CD4-positive, alpha-beta T cell treated with Interleukin-6 for 4 hours (primary cell): ENCODE results near the gene FOXC2.

Source experiments
- DNase-seq: peaks from one replicate; pipeline ENCODE4 v3.0.0-alpha.2; 2020; ENCODE audit warnings: mixed read lengths

The FOXC2 gene

DNA sequence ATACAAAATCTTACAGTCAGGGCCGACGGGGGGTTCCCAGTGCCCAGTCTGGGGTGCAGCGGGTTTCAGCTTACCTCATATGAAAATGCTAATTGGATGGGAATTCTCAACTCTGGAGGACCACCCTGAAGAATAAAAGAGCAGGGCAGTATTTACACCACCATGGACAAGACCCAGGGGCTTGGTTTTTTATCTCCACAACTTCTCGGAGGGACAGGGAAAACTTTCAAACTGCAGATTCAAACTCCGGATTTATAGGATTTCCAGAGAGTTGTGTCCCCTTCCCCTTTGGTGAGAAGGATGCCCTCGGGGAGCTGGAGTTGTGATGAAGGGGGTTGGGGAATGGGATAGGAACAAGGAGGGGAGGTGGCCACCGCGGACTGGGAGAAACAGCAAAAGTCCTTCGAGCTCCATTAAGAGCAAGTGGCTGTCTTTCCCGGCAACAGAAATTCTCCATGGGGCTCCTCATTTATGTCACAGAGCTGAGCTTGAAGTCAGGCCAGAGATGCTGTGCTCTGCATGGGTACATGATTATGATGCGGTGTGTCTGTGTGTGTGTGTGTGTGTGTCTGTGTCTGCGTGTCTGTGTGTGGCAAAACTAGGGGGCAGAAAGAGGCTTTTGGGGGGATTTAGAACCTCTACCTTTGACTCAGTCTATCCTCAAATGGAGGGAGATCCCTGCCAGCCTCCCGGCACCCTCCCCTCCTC is 27.4 kb downstream of the FOXC2 start:
- no peak for DNase-seq

- DNase-seq = no peak
Observed at GRCh38 chr16:86594721-86595120, 28.1 kb downstream of the FOXC2 start.

- DNase-seq = no peak
Observed at GRCh38 chr16:86595983-86596605, 29.5 kb downstream of the FOXC2 start.

DNA sequence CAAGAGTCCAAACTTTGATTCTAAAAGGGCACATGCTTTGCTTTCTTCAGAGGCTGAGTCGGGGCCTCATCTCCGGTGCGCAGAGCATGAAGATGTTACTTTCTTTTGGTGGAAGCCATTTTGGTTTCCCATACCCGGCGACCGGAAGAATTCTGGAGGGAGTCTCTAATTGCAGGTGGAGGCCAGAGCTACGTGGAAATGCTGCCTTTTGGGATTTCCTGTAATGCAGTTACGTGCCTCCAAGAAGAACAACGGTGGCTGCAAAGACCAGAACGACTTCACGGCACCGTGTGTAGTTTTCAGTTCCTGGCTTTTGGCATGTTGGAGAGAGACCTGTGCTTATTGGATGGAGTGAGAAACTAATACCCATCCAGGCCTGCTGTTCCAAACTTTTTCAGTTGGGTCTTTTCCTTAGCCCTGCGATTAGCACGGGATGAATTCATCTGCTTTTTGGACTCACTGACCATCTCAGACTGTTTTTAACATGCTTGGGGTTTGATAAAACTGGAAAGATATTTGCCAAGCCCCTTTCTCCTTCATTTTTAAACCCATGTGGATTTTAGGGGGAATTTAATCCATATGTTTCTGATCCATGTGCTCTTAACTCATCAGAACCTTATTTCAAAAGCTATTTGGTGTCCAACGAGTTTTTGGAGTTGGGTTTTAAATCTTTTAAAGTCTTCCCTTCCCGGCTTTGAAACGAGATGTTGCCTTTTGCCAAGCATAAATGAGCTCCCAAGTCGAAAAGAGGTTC is 30.7 kb downstream of the FOXC2 start:
- DNase-seq = no peak

DNA sequence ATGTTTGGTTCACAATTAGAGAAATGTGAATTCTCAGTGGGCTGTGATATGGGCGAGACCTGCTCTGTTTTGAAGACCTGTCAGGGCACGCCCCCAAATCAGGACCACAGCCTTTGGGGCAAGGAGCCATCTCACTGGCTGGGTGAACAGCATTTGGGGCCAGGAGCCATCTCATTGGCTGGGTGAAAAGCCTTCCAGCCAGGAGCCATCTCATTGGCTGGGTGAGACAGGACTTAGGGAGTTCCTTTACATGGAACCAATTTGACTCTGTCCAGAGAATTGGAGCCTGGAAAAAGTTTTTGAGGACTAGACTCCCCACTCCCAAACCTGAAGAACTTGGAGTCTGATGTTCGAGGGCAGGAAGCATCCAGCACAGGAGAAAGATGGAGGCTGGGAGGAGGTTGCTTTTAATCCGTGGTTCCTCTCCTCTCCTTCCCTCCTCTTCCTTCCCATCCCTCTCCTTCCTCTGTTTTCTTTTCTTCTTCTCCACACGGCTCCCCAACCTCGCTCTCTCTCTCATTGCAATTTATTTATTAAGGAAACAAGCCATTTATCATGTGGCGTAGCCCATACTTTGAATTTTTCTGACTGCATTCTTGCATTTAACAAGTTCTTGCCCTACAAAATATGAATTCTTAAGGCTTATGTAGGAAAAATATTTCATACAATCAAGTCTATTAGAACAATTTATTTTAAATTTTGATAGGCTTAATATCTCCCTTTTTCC is 31.4 kb downstream of the FOXC2 start:
- no peak for DNase-seq

DNA sequence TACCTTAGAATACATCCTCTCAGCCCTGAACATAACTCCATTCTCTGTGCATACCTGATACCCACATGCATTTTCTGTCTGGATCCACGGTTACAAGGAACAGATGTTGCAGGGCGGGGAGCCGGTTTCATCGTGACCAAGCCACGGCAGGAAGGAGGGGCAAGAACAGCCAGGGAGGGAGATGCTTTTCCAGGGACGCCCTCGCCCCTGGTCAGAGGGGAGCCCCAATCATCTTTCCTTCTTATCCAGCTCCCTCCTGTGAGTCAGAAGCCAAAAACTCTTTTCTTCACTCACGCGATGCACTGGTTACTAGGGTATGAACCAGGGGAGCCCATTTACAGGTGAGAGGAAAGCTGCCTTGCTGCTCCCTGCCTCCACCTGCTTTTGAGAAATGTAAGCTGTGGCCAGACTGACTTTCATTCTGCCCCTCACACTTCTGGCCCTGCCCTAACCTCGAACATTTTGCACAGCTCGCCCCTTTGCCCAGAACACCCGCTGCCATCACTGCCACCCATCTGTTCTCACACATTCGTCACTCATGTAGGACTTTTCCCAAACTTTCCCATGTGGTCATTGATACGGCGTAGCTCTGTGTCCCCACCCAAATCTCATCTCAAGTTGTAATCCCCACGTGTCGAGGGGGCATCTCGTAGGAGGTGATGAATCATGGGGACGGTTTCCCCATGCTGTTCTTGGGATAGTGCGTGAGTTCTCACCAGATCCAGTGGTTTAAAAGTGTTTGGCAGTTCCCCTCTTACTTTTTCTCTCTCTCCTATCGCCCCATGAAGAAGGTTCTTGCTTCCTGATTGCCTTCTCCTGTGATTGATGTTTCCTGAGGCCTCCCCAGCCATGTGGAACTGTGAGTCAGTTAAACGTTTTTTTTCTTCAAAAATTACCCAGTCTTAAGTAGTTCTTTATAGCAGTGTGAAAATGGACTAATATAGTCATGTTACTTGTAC is 32.3 kb downstream of the FOXC2 start:
- DNase-seq = no peak

DNA sequence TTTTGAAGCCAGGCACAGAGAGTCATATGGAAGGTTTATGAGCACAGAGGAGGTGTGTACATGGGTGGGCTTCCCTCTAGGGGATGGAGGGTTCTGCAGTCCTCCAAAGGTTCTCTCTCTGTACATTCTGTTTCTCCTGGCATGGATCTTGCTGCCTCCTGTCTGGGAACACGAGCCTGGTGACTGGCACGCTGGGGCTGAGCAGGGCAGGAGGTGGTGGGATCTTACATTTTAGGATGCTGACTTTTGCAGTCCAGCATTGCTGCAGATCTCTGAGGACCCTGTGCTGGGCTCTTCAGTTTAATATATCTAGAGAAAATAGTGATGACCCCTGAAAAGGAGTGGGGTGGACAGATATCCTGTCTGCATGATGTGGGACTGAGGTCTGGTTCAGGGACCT is 34.7 kb downstream of the FOXC2 start:
- no peak for DNase-seq

DNA sequence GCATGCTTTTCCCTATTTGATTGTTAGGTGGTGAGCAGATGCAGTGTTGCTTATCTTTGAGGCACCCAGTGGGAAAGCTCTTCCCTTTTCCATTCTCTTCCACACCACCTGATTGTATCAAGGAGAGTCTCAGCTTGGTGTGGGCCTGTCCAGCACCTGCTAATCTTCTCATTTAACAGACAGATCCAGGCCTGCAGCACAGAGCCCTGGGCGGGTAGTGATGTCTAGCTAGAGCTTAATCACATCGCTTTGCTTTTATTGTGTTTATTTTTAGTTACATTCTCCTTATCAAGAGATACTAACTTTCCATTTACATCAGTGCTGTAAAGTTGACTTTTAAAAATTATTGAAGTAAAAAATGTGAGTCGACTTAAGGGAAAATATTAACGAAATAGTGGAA is 35.9 kb downstream of the FOXC2 start:
- DNase-seq = no peak

- peak; percentile 48 for DNase-seq
Observed at GRCh38 chr16:86604436-86605193, 38.0 kb downstream of the FOXC2 start.

- DNase-seq = no peak
Observed at GRCh38 chr16:86605950-86606349, 39.3 kb downstream of the FOXC2 start.

GRCh38 chr16:86608301-86608747 is 41.7 kb downstream of the FOXC2 start:
- DNase-seq = no peak

GRCh38 chr16:86609115-86609514 is 42.5 kb downstream of the FOXC2 start:
- DNase-seq = no peak

DNA sequence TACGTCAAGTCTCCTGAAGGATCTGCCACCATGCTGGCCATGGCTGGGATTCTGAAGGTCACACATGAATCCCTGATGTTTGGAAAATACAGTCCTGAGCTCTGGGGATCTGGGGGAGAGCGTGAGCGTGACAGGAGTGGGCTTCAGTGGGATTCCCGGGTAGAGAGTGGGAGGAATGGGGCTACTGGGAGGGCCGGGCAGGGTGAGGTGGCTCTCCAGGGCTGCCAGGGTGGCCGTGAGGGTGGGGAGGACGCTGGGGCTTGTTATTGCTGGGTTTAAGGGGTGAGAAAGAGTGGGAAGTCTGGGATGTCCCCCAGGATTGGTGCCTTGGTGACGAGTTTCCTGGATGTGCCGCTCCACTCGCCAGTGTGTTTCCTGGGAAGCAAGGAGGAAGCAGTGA is 43.0 kb downstream of the FOXC2 start:
- DNase-seq = no peak

DNA sequence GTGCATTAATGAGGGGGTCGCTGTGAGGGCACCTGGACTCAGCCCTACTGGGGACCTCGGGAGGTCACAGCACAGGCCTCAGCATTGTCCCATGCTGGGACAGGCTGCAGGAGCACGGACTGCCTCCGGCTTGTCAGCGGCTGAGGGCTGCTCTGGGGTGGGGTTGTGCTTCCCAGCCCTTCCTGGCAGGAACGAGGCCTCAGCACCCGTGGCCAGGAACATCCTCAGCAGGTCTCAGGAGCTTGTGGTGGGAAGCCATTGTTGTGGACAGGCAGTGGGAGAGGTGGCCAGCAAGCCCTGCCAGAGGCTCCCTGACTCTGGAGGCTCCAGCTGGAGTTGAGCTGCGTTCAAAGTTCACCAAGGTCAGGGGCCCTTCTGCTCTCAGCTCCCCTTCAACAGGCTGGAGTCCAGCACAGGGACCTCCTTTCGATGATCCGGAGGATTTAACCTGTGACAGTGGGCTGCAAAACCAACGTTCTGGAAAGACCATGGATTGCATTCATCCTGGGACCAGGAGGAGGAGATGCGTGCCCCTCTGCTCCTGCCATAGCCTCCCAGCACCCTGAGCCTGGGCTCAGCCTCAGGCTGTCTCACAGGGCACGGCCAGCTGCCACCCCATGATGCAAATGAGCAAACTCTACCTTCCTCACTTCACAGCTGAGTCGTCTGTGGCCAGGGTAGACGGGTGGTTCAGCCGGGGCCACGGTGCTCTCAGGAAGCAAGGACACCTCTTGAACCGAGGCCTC is 44.3 kb downstream of the FOXC2 start:
- DNase-seq = no peak

- DNase-seq = no peak
Observed at GRCh38 chr16:86611525-86611855, 44.9 kb downstream of the FOXC2 start.

GRCh38 chr16:86611941-86612340 is 45.3 kb downstream of the FOXC2 start:
- DNase-seq = no peak

DNA sequence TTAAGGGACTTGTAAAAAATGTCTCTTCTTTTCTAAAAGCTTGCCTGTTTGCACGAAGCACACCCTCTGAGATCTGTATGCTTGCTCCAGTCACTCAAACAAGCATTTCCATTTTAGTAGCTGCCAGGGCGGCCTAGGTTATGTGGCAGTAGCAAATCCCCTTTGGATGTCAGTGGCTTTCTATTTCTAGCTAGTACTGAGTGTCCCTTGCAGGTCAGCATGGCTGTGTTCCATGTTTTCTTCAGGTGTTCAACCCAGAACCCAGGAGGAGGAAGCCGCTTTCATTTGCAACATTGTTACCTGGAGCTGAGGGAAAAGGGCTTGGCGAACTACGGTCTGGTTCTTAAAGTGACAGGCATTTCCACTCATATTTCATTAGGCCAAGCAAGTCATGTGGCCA is 48.1 kb downstream of the FOXC2 start:
- no peak for DNase-seq

DNA sequence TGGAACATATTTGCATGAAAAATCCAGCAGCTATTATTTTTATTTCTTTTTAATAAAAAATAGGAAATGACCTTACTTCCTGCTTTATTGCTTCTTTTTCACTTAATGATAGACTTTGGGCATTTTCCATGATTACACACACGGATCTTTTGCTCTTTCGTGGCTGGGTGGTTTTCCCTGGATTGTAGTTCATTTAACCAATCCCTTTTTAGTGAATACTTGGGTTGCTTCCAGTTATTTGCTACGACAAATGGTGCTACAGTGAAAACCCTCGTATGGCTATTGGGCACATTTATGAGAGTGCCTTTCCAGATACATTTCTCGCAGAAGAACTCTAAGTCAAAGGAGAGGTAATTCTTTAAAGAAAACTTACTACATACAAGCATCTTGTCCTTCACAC is 50.3 kb downstream of the FOXC2 start:
- no peak for DNase-seq

DNA sequence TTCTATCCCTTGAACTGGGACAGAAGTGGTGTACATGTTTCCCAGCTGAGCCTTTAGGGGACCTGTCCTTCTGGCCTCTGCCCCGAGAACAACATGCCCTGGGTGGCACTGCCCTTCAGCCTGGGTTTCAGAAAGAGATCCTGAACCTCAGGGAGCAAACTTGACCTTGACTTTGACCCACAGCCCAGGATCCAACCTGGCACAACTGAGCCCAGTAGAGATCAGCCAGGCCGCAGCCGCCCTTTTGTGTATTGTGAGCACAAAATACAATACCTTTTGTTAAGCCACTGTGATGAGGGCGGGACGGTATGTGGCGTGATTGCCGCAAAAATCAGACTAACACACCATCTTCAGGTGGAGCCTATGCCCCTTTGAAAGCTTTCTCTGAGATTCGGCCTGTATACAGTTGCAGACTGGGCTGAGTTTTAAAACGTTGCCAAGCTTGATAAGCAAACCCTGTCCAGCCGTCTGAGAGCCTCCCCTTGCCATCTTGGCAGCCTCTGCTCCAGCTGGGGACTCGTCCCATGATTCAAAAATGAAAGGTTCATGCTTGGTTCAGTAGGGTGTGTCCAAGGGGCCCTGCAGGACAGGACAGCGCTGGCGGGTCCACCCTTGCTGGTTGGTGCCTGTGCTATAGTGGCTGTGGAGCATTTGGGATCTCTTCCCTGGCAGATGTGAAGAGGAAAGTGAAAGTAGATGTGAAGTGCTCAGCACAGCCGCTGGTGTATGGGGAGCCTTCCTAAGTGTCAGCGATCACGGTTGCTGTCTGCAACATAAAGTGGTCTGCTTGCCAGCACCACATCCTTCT is 52.0 kb downstream of the FOXC2 start:
- DNase-seq = no peak
